OCI-LY7 (cell line): ENCODE data around the gene LRBA.

Source experiments
- CTCF ChIP-seq: fragments of 200-600 bp; sonication (generic); conservative IDR thresholded peaks from 2 replicates; pipeline ENCODE4 v1.5.1; 2014; ENCODE audit warnings: mild to moderate bottlenecking, antibody characterized with exemption, low read length, moderate library complexity, mixed read lengths
- EZH2phosphoT487 ChIP-seq: fragments of 200-600 bp; sonication (generic); IDR thresholded peaks from 2 replicates; pipeline ENCODE4 v1.6.1; 2018; ENCODE audit warnings: low read depth, borderline replicate concordance, mild to moderate bottlenecking, mixed run types, antibody characterized with exemption, low read length, moderate library complexity, mixed read lengths

GRCh38 chr4:150315691-150316090, 699.4 kb downstream of the LRBA start:
- TF ChIP-seq CTCF (no peak), EZH2phosphoT487 (no peak)
